ENCODE results near the gene INTS1. TPM values are rescaled to one million over a fixed set of nuclear protein-coding genes. Genes with fewer than 3 reads are reported as not detected.

INTS1 gene
- total and polyA plus RNA-seq, 2 experiments from 2014 or later, result 30.0 to 57.3 TPM

GRCh38 chr7:1427064-1427657, 77.0 kb downstream of the INTS1 start:
- H3K4me1 ChIP-seq (ENCODE audit: insufficient read depth), result no peaks in the 10 kb centered on the region
- H3K4me3 ChIP-seq, result no peak overlapping the region
- DNase-seq (ENCODE audit: low spot score), result no peak
- no peak overlapping the region for H2AFZ ChIP-seq
- no peaks in the 10 kb centered on the region for H3K36me3 ChIP-seq (replicated peaks; ENCODE audit: insufficient read depth, low read depth)
- no peaks in the 10 kb centered on the region for H3K9me2 ChIP-seq (replicated peaks; ENCODE audit: insufficient read depth)
- WGBS (ENCODE audit: low lambda C conversion rate, missing lambda C conversion rate), result 95% methylated on average over 13 of the region's 13 CpGs
- H4K20me1 ChIP-seq (ENCODE audit: insufficient read depth, poor library complexity, severe bottlenecking), result no peaks in the 10 kb centered on the region
- peaks cover 5% of the 10 kb centered on the region for H3K27me3 ChIP-seq
- H3K79me2 ChIP-seq, result no peaks in the 10 kb centered on the region
- TF ChIP-seq CTCF (IDR thresholded peaks at IDR 0.05; ENCODE audit: poor library complexity) (no peak), EZH2phosphoT487 (IDR thresholded peaks at IDR 0.05; ENCODE audit: low read depth, severe bottlenecking, unreplicated experiment) (no peak), EZH2 (IDR thresholded peaks at IDR 0.05; ENCODE audit: borderline replicate concordance) (no peak)
- H3K27ac ChIP-seq, result no peak overlapping the region
- no peaks in the 10 kb centered on the region for H3K9me3 ChIP-seq (ENCODE audit: low read depth)
- no peak overlapping the region for H3K4me2 ChIP-seq

- H3K79me2 ChIP-seq, result no peaks in the 10 kb centered on the region
- H3K27ac ChIP-seq, result no peak overlapping the region
- no peaks in the 10 kb centered on the region for H3K9me2 ChIP-seq (replicated peaks; ENCODE audit: insufficient read depth)
- no peak for TF ChIP-seq EZH2phosphoT487 (IDR thresholded peaks at IDR 0.05; ENCODE audit: low read depth, severe bottlenecking, unreplicated experiment)
- TF ChIP-seq CTCF (IDR thresholded peaks at IDR 0.05; ENCODE audit: poor library complexity), result no peak
- TF ChIP-seq EZH2 (IDR thresholded peaks at IDR 0.05; ENCODE audit: borderline replicate concordance), result no peak
- no peak overlapping the region for H3K4me3 ChIP-seq
- no peak overlapping the region for H2AFZ ChIP-seq
- H4K20me1 ChIP-seq (ENCODE audit: insufficient read depth, poor library complexity, severe bottlenecking), result no peaks in the 10 kb centered on the region
- no peaks in the 10 kb centered on the region for H3K9me3 ChIP-seq (ENCODE audit: low read depth)
- H3K27me3 ChIP-seq, result peaks cover 5% of the 10 kb centered on the region
- 92% methylated on average over 12 of the region's 15 CpGs for WGBS (ENCODE audit: low lambda C conversion rate, missing lambda C conversion rate)
- no peaks in the 10 kb centered on the region for H3K4me1 ChIP-seq (ENCODE audit: insufficient read depth)
- no peak overlapping the region for H3K4me2 ChIP-seq
- H3K36me3 ChIP-seq (replicated peaks; ENCODE audit: insufficient read depth, low read depth), result no peaks in the 10 kb centered on the region
- no peak for DNase-seq (ENCODE audit: low spot score)
These were observed 77.7 kb downstream of the INTS1 start for GRCh38 chr7:1426474-1426873.

- 84% methylated on average over 16 of the region's 18 CpGs for WGBS (ENCODE audit: low lambda C conversion rate, missing lambda C conversion rate)
- Histone ChIP-seq H3K4me1 (ENCODE audit: insufficient read depth) (no peaks in the 10 kb centered on the region), H3K9me3 (ENCODE audit: low read depth) (no peaks in the 10 kb centered on the region), H3K36me3 (replicated peaks; ENCODE audit: insufficient read depth, low read depth) (no peaks in the 10 kb centered on the region), H3K27ac (no peak overlapping the region), H2AFZ (no peak overlapping the region), H3K4me3 (no peak overlapping the region), H3K27me3 (peaks cover 5% of the 10 kb centered on the region), H3K9me2 (replicated peaks; ENCODE audit: insufficient read depth) (no peaks in the 10 kb centered on the region), H3K79me2 (no peaks in the 10 kb centered on the region), H3K4me2 (no peak overlapping the region), H4K20me1 (ENCODE audit: insufficient read depth, poor library complexity, severe bottlenecking) (no peaks in the 10 kb centered on the region)
- no peak for TF ChIP-seq EZH2 (IDR thresholded peaks at IDR 0.05; ENCODE audit: borderline replicate concordance)
- TF ChIP-seq EZH2phosphoT487 (IDR thresholded peaks at IDR 0.05; ENCODE audit: low read depth, severe bottlenecking, unreplicated experiment), result no peak
- TF ChIP-seq CTCF (IDR thresholded peaks at IDR 0.05; ENCODE audit: poor library complexity), result no peak
- DNase-seq (ENCODE audit: low spot score), result no peak
These were observed 78.7 kb downstream of the INTS1 start for GRCh38 chr7:1425292-1426136.

Measured in hepatocyte (in vitro differentiated cells).